ENCODE data around the gene AMDHD2.
A peak's percentile ranks its signal among the peaks of the same experiment; 100 is the strongest.
"Not testable (repeated sequence)": the region's sequence is repeated elsewhere in the genome, so short reads cannot be mapped to it uniquely, and the experiment has no call there.

Gene AMDHD2

DNA sequence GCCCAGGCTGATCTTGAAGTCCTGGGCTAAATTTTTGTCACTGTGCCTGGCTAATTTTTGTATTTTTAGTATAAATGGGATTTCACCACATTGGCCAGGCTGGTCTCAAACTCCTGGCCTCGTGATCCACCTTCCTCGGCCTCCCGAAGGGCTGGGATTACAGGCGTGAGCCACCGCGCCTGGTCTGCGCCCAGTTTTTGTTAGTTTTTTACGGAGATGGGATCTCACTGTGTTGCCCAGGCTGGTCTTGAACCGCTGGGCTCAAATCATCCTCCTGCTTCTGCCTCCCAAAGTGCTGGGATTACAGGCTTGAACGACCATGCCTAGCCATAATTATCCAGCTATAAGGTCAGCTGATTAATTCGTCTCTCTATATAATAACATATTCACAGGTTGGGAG, 13.7 kb downstream of the AMDHD2 start:
- no peak for TF ChIP-seq POLR2A (IDR thresholded peaks at IDR 0.05; ENCODE audit: extremely low read depth, insufficient read length)
- TF ChIP-seq, protein P1, sequence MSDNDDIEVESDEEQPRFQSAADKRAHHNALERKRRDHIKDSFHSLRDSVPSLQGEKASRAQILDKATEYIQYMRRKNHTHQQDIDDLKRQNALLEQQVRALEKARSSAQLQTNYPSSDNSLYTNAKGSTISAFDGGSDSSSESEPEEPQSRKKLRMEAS (IDR thresholded peaks at IDR 0.05; ENCODE audit: low read depth, low read length): no peak
- no peak for TF ChIP-seq MYC (IDR thresholded peaks at IDR 0.05; ENCODE audit: low read depth, low read length)
- TF ChIP-seq, protein P2, sequence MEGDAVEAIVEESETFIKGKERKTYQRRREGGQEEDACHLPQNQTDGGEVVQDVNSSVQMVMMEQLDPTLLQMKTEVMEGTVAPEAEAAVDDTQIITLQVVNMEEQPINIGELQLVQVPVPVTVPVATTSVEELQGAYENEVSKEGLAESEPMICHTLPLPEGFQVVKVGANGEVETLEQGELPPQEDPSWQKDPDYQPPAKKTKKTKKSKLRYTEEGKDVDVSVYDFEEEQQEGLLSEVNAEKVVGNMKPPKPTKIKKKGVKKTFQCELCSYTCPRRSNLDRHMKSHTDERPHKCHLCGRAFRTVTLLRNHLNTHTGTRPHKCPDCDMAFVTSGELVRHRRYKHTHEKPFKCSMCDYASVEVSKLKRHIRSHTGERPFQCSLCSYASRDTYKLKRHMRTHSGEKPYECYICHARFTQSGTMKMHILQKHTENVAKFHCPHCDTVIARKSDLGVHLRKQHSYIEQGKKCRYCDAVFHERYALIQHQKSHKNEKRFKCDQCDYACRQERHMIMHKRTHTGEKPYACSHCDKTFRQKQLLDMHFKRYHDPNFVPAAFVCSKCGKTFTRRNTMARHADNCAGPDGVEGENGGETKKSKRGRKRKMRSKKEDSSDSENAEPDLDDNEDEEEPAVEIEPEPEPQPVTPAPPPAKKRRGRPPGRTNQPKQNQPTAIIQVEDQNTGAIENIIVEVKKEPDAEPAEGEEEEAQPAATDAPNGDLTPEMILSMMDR (IDR thresholded peaks at IDR 0.05; ENCODE audit: low read depth, low read length): no peak
- DNase-seq (ENCODE audit: low read depth): no peak
- no peak overlapping the region for H3K4me3 ChIP-seq (ENCODE audit: low read depth, low read length)

DNA sequence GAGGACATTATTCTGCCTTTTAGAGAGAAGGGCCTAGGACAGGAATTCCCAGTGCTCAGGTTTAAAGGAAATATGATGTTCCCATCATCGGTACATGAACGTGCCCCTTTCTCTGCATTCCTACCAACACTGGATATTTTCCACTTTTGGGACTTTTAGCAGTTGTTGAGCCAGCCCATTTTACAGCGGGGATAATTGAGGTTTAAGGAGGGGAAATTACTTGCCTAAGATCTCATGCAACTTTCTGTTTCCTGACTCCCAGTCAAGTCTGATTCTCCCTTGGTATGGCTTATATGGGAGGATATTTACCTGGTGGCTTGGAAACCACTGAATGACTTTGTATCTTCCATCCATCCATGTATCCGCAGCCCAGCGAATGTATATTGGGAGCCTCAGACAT, 14.2 kb downstream of the AMDHD2 start:
- DNase-seq (ENCODE audit: low read depth); H3K4me3 ChIP-seq (ENCODE audit: low read depth, low read length): not testable (repeated sequence)

DNA sequence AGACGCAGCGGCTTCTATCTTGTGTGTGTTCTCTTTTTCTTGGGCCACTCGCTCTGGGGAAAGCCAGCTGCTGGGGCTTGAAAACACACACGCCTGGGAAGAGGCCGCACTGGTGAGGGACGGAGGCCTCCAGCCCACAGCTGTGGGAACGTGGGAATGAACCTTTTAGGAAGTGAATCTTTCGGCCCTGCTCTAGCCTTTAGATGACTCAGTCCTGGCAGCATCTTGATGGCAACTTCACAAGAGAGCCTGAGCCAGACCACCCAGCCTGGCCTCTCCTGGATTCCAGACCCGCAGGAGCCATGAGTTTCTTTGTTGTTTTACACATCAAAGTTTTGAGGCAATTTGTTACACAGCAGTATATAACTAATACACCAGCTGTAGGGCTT, 15.4 kb downstream of the AMDHD2 start:
- TF ChIP-seq, protein P1 (IDR thresholded peaks at IDR 0.05; ENCODE audit: low read depth, low read length): no peak
- TF ChIP-seq POLR2A (IDR thresholded peaks at IDR 0.05; ENCODE audit: extremely low read depth, insufficient read length) (no peak), MYC (IDR thresholded peaks at IDR 0.05; ENCODE audit: low read depth, low read length) (no peak)
- TF ChIP-seq, protein P2 (IDR thresholded peaks at IDR 0.05; ENCODE audit: low read depth, low read length): no peak
- H3K4me3 ChIP-seq (ENCODE audit: low read depth, low read length): no peak overlapping the region
- no peak for DNase-seq (ENCODE audit: low read depth)

DNA sequence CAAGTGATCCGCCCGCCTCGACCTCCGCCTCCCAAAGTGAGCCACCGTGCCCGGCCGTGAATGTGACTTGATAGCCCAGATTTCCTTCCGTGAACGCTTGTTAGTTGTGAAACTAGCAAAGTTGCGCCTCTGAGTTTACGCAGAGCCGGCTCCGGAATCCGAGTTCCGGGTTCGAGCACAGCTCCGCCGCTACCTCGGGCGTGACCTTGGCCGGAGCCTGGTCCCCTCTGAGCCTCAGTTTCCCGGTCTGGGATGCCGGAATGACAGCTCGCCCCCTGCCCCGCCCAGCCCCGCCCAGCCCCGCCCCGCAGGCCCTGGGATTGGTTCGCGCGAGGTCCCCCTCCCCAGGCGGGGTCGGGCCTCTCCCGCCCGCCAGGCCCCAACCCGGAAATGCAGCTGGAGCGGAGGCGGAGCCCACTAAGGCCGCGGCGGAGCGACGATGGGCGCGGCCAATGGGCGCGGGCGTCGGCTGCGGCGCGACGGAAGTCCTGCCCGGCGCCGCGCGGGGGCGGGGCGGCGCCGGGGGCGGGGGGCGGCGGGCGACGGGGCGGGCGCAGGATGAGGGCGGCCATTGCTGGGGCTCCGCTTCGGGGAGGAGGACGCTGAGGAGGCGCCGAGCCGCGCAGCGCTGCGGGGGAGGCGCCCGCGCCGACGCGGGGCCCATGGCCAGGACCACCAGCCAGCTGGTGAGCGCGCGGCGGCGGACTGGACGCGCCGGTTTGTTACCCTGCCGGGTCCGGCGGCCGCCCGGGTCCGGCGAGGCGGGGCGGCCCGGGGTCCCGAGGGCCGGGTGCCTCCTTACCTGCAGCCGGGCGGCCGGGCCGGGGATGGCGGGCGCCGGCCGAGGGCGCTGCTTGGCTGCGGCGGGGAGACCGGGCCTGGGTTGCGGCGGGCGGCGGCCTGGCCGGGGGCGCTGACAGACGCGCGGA, 17.5 kb downstream of the AMDHD2 start, which contains the start of gene PDPK1:
Gene PDPK1 (plus strand): TSS at position 571 of the 929 bp plus-strand sequence. CDS start 92 bp downstream, at position 663.
- DNase-seq (ENCODE audit: low read depth): peak; percentile 95
- peak; percentile 30; the same call in 1 of the 2 replicates for TF ChIP-seq MYC (IDR thresholded peaks at IDR 0.05; ENCODE audit: low read depth, low read length)
- TF ChIP-seq, protein P1 (IDR thresholded peaks at IDR 0.05; ENCODE audit: low read depth, low read length): no peak
- TF ChIP-seq, protein P2 (IDR thresholded peaks at IDR 0.05; ENCODE audit: low read depth, low read length): no peak
- peak; percentile 42 for TF ChIP-seq POLR2A (IDR thresholded peaks at IDR 0.05; ENCODE audit: extremely low read depth, insufficient read length)
- peak within 1 kb of the TSS; percentile 68 for H3K4me3 ChIP-seq (ENCODE audit: low read depth, low read length)

DNA sequence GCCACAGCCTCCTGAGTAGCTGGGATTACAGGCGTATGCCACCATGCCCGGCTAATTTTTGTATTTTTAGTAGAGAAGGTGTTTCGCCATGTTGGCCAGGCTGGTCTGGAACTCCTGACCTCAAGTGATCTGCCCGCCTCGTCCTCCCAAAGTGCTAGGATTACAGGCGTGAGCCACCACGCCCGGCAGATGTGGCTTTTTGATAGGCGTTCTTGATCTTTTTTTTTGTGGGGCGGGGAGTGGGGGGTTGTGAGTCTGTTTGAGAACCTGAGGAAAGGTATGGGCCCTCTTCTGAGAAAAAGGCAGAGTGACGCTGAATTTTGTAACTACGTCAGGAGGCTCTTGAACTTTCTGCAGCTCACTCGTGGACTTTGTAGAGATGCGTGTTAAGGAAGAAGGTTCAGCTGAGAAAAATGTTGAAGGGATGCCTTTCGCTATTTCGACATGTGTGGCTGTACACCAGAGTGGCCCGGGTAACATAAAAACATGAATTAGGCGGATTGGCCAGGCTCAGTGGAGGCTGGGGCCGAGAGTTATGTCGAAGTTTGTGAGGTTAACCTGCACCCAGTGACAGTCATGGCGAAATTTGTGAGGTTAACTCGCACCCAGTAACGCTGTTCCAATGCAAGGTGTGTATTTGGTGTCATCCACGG, 19.1 kb downstream of the AMDHD2 start:
- peak overlapping the region; percentile 25 for H3K4me3 ChIP-seq (ENCODE audit: low read depth, low read length)
- not testable (repeated sequence) for DNase-seq (ENCODE audit: low read depth)

DNA sequence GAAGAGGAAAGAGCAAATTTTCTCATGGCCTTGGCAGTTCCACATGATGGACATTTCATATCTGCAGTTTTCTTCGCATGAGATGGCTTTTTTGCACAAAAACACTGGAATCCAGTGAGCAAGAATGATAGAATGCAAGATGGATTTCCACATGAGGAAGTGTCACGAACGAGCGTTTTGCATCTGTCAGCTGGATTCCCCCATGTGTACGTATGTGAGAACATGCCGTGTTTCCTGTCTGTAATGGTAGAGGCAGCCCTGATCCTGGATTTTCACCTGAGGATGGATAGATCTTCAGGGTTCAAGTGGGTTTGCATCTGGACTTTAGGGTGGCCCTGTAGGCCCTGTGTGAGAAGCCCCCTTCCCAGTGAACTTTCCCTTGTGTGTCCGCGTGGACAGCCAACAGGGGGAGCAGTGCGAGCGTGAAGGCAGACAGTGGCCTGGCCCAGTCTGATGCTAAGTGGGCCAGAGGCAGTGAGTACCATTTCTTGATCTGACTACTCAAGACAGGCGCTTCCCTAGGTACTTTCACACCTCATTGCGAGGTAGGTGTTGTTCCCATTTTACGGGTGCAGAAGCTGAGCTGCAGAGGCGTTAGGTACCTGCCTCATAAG, 19.8 kb downstream of the AMDHD2 start:
- not testable (repeated sequence) for H3K4me3 ChIP-seq (ENCODE audit: low read depth, low read length); DNase-seq (ENCODE audit: low read depth)

DNA sequence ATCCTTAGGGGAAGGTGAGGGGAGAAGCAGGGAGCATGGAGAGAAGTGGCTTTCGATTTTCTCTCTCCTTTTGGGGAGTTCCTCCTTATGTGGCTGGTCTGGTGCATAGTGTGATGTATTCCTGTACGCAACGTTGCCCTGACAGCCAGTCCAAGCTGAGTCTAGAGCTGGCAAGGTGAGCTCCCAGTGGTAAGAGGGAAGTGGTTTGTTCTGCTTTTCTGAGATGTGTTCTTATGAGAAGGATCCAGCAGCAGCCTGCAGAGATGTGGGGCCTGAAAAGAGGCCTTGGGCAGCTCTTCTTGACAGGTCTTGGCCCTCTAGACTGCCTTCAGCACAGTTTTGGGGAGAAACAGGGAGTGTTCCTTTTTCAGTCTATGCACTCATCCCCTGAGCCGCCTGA, 20.7 kb downstream of the AMDHD2 start:
- not testable (repeated sequence) for DNase-seq (ENCODE audit: low read depth)

More for the DNA sequence above, 19.8 kb downstream of the AMDHD2 start:
- TF ChIP-seq, protein P2 (IDR thresholded peaks at IDR 0.05; ENCODE audit: low read depth, low read length): peak; percentile 7

DNA sequence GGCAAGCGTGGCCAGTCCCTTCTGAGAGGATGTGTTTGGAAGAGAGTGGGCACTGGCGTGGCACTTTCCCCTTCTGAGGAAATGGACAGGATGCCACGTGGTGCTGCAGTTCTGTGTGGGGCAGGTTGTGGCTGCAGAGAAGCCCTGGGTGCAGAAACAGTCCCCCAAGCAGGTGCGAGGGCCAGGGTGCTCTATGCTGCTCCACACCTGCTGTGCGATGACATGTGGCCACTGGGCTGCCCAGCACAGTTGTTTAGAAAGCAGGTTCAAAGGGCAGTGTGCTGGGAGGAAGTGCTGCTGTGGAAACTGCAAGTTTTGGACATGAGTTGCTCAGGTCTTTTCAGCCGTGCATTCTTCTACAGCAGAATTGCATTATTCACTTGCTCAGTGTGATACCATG, 21.2 kb downstream of the AMDHD2 start:
- DNase-seq (ENCODE audit: low read depth); H3K4me3 ChIP-seq (ENCODE audit: low read depth, low read length): not testable (repeated sequence)

More for the DNA sequence above, 20.7 kb downstream of the AMDHD2 start:
- not testable (repeated sequence) for H3K4me3 ChIP-seq (ENCODE audit: low read depth, low read length)

DNA sequence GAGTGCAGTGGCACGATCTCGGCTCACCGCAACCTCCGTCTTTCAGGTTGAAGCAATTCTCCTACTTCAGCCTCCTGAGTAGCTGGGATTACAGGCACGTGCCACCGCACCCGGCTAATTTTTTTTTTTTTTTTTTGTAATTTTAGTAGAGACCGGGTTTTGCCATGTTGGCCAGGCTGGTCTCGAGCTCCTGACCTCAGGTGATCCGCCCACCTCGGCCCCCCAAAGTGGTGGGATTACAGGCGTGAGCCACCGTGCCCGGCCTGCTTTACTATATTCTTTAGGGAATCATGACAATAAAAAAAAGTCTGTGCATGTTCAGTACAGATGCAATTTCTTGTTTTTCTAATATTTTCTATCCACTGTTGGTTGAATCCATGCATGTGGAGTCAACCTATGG, 23.6 kb downstream of the AMDHD2 start:
- not testable (repeated sequence) for DNase-seq (ENCODE audit: low read depth)

DNA sequence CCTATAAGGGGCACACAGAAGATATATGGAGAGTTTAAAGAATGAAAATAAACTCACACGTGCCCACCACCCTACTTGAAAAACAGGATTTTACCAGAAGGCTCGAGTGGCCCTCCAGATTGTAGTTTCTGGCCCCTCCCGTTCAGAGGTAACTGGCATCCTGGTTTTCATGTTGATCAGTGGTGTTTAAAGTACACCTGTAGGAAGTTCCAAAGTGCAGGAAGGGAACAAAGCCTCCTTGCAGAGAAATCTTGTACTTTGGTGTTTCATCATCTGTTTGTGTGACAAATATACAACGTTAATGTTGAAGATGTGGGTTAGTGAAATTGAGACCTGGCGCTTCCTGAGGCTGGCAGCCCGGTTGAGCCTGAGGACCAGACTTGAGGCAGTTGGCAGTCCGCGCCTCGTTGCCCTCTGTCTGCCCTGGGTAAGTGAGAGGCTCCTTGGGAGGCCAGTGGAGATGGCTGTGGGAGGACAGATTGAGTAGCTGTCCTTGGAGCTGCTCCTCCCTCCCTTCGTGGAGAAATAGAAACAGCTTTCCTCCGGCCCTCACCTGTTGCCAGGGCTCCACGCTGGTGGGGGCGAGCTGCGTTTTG, 30.2 kb downstream of the AMDHD2 start:
- DNase-seq (ENCODE audit: low read depth); H3K4me3 ChIP-seq (ENCODE audit: low read depth, low read length): not testable (repeated sequence)

More for the DNA sequence above, 23.6 kb downstream of the AMDHD2 start:
- not testable (repeated sequence) for H3K4me3 ChIP-seq (ENCODE audit: low read depth, low read length)

DNA sequence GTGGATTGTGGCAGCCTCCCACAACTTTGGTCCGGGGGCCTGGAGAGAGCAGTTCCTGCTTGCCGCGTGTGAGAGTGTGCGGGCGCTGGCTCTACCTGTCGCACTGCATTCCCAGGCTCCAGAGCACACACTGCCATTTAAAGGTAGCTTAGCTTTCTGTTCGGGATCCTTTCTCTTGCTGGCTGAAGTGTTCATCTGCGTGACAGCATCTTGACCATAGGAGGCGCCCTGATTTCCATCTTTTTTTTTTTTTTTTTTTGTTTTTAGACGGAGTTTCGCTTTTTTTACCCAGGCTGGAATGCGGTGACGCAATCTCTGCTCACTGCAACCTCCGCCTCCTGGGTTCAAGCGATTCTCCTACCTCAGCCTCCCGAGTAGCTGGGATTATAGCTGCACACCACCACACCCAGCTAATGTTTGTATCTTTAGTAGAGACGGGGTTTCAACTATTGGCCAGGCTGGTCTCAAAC, 31.3 kb downstream of the AMDHD2 start:
- not testable (repeated sequence) for DNase-seq (ENCODE audit: low read depth)

More for the DNA sequence above, 31.3 kb downstream of the AMDHD2 start:
- H3K4me3 ChIP-seq (ENCODE audit: low read depth, low read length): not testable (repeated sequence)
